Lung (tissue), 12 donors: ENCODE results near the gene FBXO31. TPM values are rescaled to one million over a fixed set of nuclear protein-coding genes. Genes with fewer than 3 reads are reported as not detected.

Experiments
- ATAC-seq: fragments of 200-7000 bp; cut with Tn5 transposase; one replicate; pipeline ENCODE4 v1.9.1; 2020; ENCODE audit warnings: moderate number of reproducible peaks; ENCODE audit not compliant: insufficient read depth, low FRiP score
- DNase-seq, 3 donors: peaks; one replicate each; pipeline ENCODE4 v3.0.0-alpha.2; 2013 to 2017
- H3K27ac ChIP-seq, 2 donors: one replicate each; pipeline ENCODE4 v1.5.1; 2013; ENCODE audit warnings: mild to moderate bottlenecking in 2 of 2, moderate library complexity in 2 of 2, control low read depth in 1 of 2, inconsistent platforms in 1 of 2, low read depth in 1 of 2, low read length in 1 of 2
- H3K27me3 ChIP-seq, 3 donors: one replicate each; pipeline ENCODE4 v1.5.1; 2013; ENCODE audit warnings: low read length in 2 of 3; ENCODE audit not compliant: control insufficient read depth in 3 of 3, insufficient read depth in 3 of 3
- H3K36me3 ChIP-seq, 4 donors: one replicate each; pipeline ENCODE4 v1.5.1; 2013; ENCODE audit warnings: low read length in 4 of 4, mild to moderate bottlenecking in 1 of 4, moderate library complexity in 1 of 4; ENCODE audit not compliant: control insufficient read depth in 4 of 4, insufficient read depth in 4 of 4
- H3K4me1 ChIP-seq, 5 donors: one replicate each; pipeline ENCODE4 v1.5.1; 2013; ENCODE audit warnings: low read length in 5 of 5, mild to moderate bottlenecking in 2 of 5, moderate library complexity in 1 of 5; ENCODE audit not compliant: control insufficient read depth in 5 of 5, insufficient read depth in 5 of 5
- H3K4me3 ChIP-seq: one replicate; pipeline ENCODE4 v1.5.1; 2013; ENCODE audit warnings: mild to moderate bottlenecking, control low read depth, moderate library complexity
- H3K9ac ChIP-seq, 2 donors: one replicate each; pipeline ENCODE4 v1.5.1; 2013; ENCODE audit warnings: low read length in 2 of 2, control low read depth in 1 of 2; ENCODE audit not compliant: insufficient read depth in 1 of 2
- H3K9me3 ChIP-seq, 4 donors: one replicate each; pipeline ENCODE4 v1.5.1; 2013; ENCODE audit warnings: low read length in 3 of 4, mild to moderate bottlenecking in 1 of 4, moderate library complexity in 1 of 4; ENCODE audit not compliant: control insufficient read depth in 4 of 4, insufficient read depth in 3 of 4
- CTCF ChIP-seq: IDR thresholded peaks from 2 replicates; pipeline ENCODE4 v1.5.1; 2012; ENCODE audit warnings: mild to moderate bottlenecking; ENCODE audit errors: control extremely low read depth, extremely low read depth
- whole genome bisulfite sequencing, 2 donors: extraction: QIAGEN DNeasy Blood & Tissue Kit; methylation state at CpG; one replicate each; pipeline ENCODE4 v1.1.7; 2013; 5-methylcytosine and 5-hydroxymethylcytosine counted together
- polyA plus RNA-seq, 2 donors: library from polyadenylated mRNA; stranded (reverse); fragments of 200-250 nt; gene quantifications; one replicate each; pipeline ENCODE4 v1.2.1, GENCODE V29; 2013
- total RNA-seq, 2 donors: library from RNA; depleted of rRNA in 1 of 2; stranded (reverse); fragments of >200 nt in 1 of 2; gene quantifications; one replicate each; pipeline ENCODE4 v1.2.1, GENCODE V29; 2014 to 2021
- donor health status: control.
- donor health status: control.
- donor health status: Bipolar disorder and iron deficiency.
- donor health status: healthy.
- donor health status: DM: yes; HTN: yes; CAD: no.

Gene FBXO31
- total and polyA plus RNA-seq, 4 donors, result 10.1 to 35.1 (median 23.2) TPM

GRCh38 chr16:87423429-87423828, 39.9 kb upstream of the FBXO31 start:
- ATAC-seq (no peak), DNase-seq (no peak)
- Histone ChIP-seq H3K27me3 (no peaks in the 10 kb centered on the region), H3K9ac (no peak overlapping the region), H3K36me3 (peaks cover under 1 to 36% (median 26%) of the 10 kb centered on the region in 4 donors), H3K9me3 (no peaks in the 10 kb centered on the region), H3K4me3 (no peak overlapping the region), H3K27ac (no peak overlapping the region), H3K4me1 (no peaks in the 10 kb centered on the region)
- 95 to 96% methylated on average over 15 of the region's 15 CpGs for WGBS, 2 donors
- no peak for TF ChIP-seq CTCF

- TF ChIP-seq CTCF, result no peak
These were observed 38.5 kb upstream of the FBXO31 start for GRCh38 chr16:87422106-87422505.

GRCh38 chr16:87421003-87421912, 37.7 kb upstream of the FBXO31 start:
- peaks cover 4 to 48% (median 29%) of the 10 kb centered on the region in 4 donors for H3K36me3 ChIP-seq
- no peak overlapping the region for H3K4me3 ChIP-seq
- ATAC-seq, result no peak
- no peaks in the 10 kb centered on the region for H3K4me1 ChIP-seq
- H3K27me3 ChIP-seq, result no peaks in the 10 kb centered on the region
- H3K27ac ChIP-seq, result no peak overlapping the region
- TF ChIP-seq CTCF, result no peak
- DNase-seq, result no peak
- H3K9me3 ChIP-seq, result no peaks in the 10 kb centered on the region
- WGBS, 2 donors, result 95 to 96% methylated on average over 25 of the region's 25 CpGs
- no peak overlapping the region for H3K9ac ChIP-seq

More at GRCh38 chr16:87422106-87422505, 38.5 kb upstream of the FBXO31 start:
- H3K36me3 ChIP-seq, result peaks cover 4 to 46% (median 29%) of the 10 kb centered on the region in 4 donors
- H3K4me1 ChIP-seq, result no peaks in the 10 kb centered on the region
- no peak for DNase-seq
- no peak overlapping the region for H3K4me3 ChIP-seq
- H3K27me3 ChIP-seq, result no peaks in the 10 kb centered on the region
- H3K9ac ChIP-seq, result no peak overlapping the region
- no peak for ATAC-seq
- H3K9me3 ChIP-seq, result no peaks in the 10 kb centered on the region
- H3K27ac ChIP-seq, result no peak overlapping the region
- WGBS, 2 donors, result 95 to 98% methylated on average over 11 of the region's 11 CpGs
